ENCODE data around the gene GOLPH3. TPM values are rescaled to one million over a fixed set of nuclear protein-coding genes. Genes with fewer than 3 reads are reported as not detected.
"Not testable (repeated sequence)": the region's sequence is repeated elsewhere in the genome, so short reads cannot be mapped to it uniquely, and the experiment has no call there.

Gene GOLPH3
- total RNA-seq, 1 donor from 2014 or later = 83.7 TPM

DNA sequence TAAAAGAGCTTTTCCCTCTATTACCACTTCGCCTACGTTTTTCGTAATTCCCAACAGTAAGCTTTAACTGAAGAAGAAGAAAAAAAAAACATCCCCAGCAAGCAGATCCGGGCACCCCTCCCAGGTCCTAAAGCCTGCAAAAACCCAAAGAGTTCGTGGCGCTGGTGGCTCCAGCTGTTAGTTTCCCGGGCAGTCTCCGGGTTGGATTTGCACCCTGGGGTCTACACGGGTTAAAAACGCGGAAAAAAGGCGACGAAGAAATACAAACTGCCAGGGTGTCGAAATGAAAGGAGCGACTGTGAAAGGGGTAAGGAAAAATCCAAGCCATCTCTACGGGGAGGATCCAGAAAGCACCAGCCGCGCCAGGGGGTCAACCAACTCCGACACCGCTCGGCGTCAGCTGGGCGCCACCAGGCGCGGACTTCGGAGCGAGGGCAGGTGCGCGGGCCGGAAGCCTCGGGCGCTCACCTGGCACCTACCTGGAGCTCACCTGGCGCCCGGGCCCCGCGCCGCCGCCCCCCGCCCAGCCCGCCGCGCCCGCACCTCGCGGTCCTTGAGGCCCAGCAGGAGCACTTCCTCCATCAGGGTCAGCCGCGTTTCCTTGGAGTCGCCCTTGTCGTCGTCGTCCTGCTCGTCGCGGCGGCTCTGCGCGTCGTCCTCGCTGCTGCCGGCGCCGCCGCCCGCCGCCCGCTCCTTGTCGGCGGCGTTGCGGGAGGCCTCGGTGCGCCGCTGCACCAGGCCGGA, 680 bp downstream of the GOLPH3 start:
- H3K27me3 ChIP-seq (ENCODE audit: control insufficient read depth, insufficient read depth, low read length) = no peaks in the 10 kb centered on the region
- H3K36me3 ChIP-seq (ENCODE audit: control insufficient read depth, insufficient read depth, low read length) = peaks cover 3% of the 10 kb centered on the region
- no peak for TF ChIP-seq CTCF (IDR thresholded peaks at IDR 0.05; ENCODE audit: insufficient read depth, low read length, severe bottlenecking)
- H3K4me3 ChIP-seq (ENCODE audit: low read depth, low read length) = peak overlapping the region; percentile 69
- FAIRE-seq (no peak), DNase-seq (ENCODE audit: low read depth) (peak; percentile 38)

GRCh38 chr5:32172923-32173266, 1.2 kb downstream of the GOLPH3 start:
- no peak for FAIRE-seq
- peak; percentile 35 for DNase-seq (ENCODE audit: low read depth)
- peaks cover 5% of the 10 kb centered on the region for H3K36me3 ChIP-seq (ENCODE audit: control insufficient read depth, insufficient read depth, low read length)
- peak overlapping the region; percentile 69 for H3K4me3 ChIP-seq (ENCODE audit: low read depth, low read length)
- no peak for TF ChIP-seq CTCF (IDR thresholded peaks at IDR 0.05; ENCODE audit: insufficient read depth, low read length, severe bottlenecking)
- H3K27me3 ChIP-seq (ENCODE audit: control insufficient read depth, insufficient read depth, low read length) = no peaks in the 10 kb centered on the region

- not testable (repeated sequence) for H3K36me3 ChIP-seq (ENCODE audit: control insufficient read depth, insufficient read depth, low read length); FAIRE-seq; H3K27me3 ChIP-seq (ENCODE audit: control insufficient read depth, insufficient read depth, low read length)
- H3K4me3 ChIP-seq (ENCODE audit: low read depth, low read length) = peak overlapping the region; percentile 69
- peak; percentile 1 for DNase-seq (ENCODE audit: low read depth)
Observed at GRCh38 chr5:32172186-32172911, 1.8 kb downstream of the GOLPH3 start.

DNA sequence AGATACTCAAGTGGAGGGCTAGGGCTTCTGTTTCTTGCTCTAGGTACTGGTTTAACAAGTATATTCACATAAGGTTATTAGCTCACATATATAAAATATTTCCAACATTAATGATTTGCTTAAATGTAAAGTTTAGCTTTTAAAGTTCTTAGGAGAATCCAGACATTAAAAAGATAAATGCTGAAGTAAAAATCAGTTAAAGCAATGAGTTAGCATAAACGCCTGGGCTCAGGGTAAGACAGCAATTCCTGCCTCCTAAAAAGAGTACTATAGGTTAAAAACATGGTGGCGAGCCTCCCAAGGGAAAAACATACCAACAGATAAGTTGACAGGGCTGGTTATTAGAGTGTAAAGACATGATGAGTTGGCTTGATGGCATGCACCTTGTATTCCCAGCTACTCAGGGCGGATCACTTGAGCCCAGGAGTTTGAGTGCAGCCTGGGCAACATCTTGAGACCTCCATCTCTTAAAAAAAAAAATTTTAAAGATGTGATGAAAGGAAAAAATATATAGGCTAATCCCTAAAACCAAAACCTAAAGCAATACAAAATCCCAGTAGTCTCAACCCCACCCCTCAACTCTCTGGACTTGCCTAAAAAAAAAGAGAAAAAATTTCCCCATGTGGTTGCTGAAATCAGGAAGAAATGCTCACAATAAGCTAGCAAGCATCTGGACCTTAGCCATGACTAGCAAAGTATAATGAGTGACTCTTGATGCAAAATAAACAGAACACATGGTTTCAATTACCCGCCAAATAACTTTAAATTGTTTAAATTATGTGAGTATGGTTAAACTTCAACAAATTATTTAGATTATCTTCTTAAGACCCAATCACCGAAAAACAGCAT, 3.6 kb downstream of the GOLPH3 start:
- DNase-seq (ENCODE audit: low read depth) (peak; percentile 30), FAIRE-seq (no peak)
- no peak for TF ChIP-seq CTCF (IDR thresholded peaks at IDR 0.05; ENCODE audit: insufficient read depth, low read length, severe bottlenecking)
- Histone ChIP-seq H3K4me3 (ENCODE audit: low read depth, low read length) (no peak overlapping the region), H3K27me3 (ENCODE audit: control insufficient read depth, insufficient read depth, low read length) (no peaks in the 10 kb centered on the region), H3K36me3 (ENCODE audit: control insufficient read depth, insufficient read depth, low read length) (peaks cover 8% of the 10 kb centered on the region)

DNA sequence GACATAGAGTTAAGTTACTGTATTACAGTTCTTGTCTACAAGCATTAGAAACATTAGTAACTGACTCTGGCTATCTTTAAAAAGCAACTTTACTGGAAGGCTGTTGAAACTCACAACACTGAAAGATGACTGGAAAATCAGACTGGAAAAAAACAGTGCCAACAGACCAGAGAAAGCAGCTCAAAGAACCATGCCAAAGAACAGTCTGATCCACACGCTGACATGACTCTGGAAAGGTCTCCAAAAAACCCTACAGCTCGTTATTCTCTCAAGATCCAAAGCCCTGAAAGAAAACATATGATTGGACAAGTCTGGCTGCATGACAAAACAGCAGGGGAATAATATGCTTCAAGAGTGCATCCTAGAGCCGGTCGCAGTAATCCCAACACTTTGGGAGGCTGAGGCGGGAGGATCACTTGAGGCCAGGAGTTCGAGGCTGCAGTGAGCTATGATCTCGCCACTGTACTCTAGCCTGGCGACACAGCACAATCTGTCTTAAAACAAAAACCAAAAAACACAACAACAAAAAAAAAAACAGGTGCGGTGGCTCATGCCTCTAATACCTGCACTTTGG, 5.6 kb downstream of the GOLPH3 start:
- DNase-seq (ENCODE audit: low read depth) (no peak), FAIRE-seq (no peak)
- H3K36me3 ChIP-seq (ENCODE audit: control insufficient read depth, insufficient read depth, low read length) = peaks cover 8% of the 10 kb centered on the region
- TF ChIP-seq CTCF (IDR thresholded peaks at IDR 0.05; ENCODE audit: insufficient read depth, low read length, severe bottlenecking) = no peak
- H3K4me3 ChIP-seq (ENCODE audit: low read depth, low read length) = no peak overlapping the region
- H3K27me3 ChIP-seq (ENCODE audit: control insufficient read depth, insufficient read depth, low read length) = no peaks in the 10 kb centered on the region

GRCh38 chr5:32165597-32165996, 8.5 kb downstream of the GOLPH3 start:
- no peak for TF ChIP-seq CTCF (IDR thresholded peaks at IDR 0.05; ENCODE audit: insufficient read depth, low read length, severe bottlenecking)
- FAIRE-seq = no peak
- no peak for DNase-seq (ENCODE audit: low read depth)
- Histone ChIP-seq H3K36me3 (ENCODE audit: control insufficient read depth, insufficient read depth, low read length) (peaks cover 7% of the 10 kb centered on the region), H3K27me3 (ENCODE audit: control insufficient read depth, insufficient read depth, low read length) (no peaks in the 10 kb centered on the region), H3K4me3 (ENCODE audit: low read depth, low read length) (no peak overlapping the region)

Data from bronchial epithelial cell (primary cell).